Stimulated activated CD8-positive, alpha-beta memory T cell treated with anti-CD3 and anti-CD28 coated beads, Interleukin-7, amount 100 ng/mL, for 4 hours (primary cell): Measurements from ENCODE around the gene CHCHD6.

Source experiments
- DNase-seq, 2 donors: peaks; one replicate each; pipeline ENCODE4 v3.0.0-alpha.2; 2020; ENCODE audit warnings: low read depth in 2 of 2

Gene CHCHD6

GRCh38 chr3:126859415-126860246, 155.6 kb downstream of the CHCHD6 start:
- no peak for DNase-seq

DNA sequence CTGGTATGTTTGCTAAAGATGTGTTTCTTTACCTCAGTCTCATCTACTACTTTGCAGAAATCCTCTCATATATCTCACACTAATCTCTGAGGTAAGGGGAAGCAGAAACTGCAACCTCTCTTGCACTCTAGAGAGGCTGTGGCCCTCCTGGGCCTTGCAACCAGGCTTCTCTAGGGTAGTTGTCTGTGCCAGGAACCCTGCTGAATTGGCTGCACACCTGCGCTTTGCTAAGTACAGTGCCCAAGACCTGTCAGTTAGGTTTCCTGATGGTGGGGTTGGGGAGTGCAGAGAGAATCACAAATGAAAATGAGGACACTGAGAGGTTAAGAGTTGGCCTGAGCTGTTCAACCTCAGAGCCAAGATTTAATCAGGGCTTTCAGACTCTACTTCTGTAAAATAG, 161.7 kb downstream of the CHCHD6 start:
- no peak for DNase-seq

DNA sequence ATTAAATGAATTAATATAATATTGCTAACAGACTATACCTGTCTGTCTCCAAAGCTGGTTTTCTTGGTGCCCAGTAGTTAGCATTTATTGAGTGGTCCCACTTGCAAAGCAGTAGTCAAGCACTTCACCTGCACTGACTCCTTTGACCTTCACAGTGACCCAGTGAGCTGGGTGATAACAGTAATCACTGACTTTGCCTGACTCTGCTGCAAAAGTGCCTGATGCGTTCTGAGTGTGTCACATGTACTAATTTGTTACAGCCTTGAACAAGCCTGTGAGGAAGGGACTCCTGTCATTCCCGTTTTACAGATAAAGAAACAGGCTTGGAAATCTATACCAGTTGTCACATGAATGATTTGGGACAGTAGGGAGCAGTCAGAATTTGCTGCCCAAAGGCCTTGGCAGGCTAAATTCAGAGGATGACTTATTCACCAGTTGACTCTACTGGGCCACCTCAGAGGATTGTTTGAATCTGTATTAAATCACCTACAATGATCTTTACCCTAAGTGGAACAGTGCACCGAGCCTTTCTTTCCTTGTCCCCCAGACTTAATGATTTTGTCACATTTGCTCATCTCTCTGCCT, 162.2 kb downstream of the CHCHD6 start:
- DNase-seq, result no peak

DNA sequence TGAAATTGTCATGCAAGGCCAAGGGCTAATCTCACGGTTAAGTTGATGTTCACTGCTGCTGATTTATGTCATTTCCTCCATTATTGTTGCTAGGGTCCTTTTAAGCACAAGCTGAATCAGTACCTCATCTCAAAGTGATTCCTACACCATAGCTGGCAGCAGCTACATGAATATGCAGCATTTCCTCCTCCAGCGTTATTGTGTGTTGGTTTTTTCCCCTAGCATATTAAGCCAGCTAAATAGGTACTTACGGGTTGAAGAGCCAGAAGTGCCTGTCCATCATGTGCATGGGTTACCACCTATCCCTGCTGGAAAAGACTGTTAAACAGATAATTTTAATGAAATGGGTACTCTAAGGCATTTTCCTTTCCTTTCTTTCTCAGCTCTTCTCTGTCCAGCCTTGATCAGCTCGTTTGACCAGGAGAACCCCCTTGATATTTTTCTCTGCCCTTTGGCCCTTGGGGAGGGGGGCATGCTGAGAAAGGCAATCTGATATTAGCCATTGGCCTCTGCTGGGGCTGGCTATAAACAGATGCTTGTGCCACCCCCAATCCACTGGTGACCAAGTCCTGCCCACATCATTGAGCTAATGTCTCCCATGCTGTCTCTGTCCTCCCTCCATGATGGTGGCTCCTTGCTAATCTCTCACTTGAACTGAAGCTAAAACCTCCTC, 163.3 kb downstream of the CHCHD6 start:
- DNase-seq, result no peak

DNA sequence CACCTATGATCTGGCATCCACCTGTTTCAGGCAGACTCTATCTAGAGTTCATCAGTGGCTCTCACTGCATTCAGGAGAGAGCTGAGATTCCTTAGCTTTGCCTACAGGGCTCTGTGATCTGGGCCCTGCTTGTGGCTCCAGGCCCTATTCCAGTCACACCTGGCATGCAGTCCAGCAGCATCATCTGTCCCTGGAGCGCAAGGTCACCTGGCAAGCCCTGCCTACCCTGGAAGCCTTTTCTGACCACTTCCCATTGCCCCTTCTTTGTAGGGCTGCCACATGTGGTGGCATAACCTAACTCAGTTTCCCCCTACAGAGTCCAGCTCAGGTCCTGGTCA, 163.8 kb downstream of the CHCHD6 start:
- DNase-seq, result no peak

DNA sequence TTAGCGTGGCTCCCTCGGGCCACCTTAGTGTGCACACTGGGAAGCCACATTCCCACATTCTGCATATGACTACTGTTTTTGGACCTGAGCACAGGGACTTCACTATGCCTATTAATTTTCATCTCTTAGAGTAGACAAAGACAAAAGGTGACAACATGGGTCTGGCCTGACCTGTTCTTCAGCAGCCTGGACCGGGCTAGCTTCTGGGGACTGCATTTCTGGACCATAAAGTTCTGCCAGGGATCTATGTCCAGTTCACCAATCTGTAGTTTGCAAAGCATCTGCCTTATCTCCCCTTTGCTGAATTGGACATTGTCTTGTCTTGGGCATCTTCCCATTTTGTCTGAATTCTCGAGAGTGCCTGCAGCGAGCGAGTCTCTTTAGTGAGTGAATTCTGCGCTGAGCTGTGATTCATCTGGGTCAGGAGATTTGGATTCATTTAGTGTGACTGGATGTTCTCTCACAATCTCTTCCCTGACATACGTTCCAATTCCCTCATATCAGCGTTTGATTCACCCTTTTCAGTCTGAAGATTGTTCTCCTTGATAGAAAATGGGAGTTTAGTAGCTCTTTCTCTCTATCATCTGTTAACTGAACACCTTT, 166.7 kb downstream of the CHCHD6 start:
- DNase-seq, result no peak

- no peak for DNase-seq
These were observed 168.8 kb downstream of the CHCHD6 start for GRCh38 chr3:126872701-126873342.

DNA sequence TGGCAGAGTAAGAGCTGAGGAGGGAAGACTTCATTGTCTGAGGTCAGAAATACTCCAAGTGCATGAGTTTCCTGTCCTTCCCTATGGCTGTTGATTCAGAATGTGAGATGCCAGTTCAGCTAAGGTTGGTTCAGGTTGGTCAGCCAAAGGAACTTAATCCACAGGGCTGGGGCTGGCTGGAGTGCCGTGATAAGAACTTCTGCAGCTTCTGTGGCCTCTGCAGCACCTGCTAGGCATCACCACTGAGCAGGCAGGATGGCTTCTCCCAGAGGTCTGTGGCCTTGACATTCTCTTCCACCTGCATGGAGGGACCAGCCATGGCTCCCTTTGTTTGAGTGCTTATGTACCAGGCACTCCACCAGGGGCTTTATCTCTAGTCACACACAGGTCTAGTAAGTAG, 169.4 kb downstream of the CHCHD6 start:
- no peak for DNase-seq

- DNase-seq, result no peak
These were observed 174.6 kb downstream of the CHCHD6 start for GRCh38 chr3:126878664-126879063.

DNA sequence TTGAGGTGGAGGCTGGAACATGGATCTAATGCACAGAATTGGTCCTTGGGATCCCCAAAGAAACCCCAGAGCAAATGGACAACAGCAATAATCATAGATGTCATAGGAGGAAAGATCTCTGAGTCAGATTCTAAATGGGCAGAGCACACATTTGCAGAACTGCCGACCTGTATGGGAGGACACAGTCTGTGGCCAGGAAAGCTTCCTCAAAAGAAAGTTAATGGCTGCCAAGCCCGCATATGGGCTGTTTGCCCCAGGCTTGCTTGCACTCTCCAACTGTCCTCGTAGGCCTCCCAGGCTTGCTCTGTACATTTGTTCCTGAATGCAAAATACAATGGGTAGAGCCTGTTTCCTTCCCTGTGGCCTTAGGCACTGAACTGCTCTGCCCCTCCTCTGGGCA, 176.9 kb downstream of the CHCHD6 start:
- no peak for DNase-seq

DNA sequence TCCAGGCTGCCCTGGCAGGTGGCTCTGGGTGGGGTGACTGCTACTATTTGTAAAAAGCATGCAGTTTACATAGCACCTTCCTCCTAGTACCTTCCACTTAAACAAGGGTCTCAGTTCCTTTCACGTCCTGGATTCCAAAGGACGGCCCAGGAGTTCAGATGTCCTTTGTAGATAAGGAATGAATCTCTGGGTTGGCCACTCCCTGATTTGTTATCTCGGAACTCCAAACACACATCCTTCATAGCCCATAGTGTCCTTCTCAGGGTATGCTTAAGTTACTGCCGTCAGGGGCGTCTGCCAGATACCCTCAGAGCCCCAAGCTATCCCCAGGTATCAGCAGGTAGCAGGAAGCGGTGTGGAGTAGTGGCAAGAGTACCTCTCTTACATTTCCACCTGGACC, 177.8 kb downstream of the CHCHD6 start:
- no peak for DNase-seq

DNA sequence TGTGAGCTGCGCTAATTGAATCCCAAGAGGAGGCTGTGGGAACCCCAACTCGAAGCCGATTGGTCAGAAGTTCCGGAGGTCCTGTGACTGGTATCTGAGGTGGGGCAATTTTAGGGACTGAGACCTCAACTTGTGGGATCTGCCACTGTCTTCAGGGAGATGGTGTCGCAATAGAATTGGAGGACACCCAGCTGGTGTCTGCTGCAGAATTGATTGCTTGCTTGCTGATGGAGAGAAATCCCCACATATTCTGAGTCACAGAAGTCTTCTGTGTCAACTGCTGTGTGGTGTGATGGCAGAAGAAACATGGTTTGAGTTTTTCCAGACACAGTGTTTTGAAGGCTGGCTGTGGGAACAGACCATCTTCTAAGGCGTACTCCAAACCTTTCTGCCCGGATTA, 179.2 kb downstream of the CHCHD6 start:
- DNase-seq, result no peak

- no peak for DNase-seq
These were observed 181.4 kb downstream of the CHCHD6 start for GRCh38 chr3:126885425-126885824.

DNA sequence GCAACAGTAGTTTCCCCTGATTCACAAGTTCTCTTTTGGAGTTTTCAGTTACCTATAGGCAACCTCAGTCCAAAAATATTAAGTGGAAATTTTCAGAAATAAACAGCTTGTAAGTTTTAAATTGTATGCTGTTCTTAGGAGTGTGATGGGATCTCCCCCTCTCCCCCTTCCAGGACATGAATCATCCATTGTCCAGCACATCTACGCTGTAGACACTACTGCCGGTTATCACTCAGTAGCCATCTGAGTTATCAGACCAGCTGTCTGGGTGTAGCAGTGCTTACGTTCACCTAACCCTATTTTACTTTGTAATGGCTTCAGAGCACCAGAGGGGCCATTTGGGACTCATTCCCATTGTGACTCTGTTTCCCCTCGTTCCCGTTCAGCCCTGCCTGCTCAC, 182.2 kb downstream of the CHCHD6 start:
- DNase-seq, result no peak

DNA sequence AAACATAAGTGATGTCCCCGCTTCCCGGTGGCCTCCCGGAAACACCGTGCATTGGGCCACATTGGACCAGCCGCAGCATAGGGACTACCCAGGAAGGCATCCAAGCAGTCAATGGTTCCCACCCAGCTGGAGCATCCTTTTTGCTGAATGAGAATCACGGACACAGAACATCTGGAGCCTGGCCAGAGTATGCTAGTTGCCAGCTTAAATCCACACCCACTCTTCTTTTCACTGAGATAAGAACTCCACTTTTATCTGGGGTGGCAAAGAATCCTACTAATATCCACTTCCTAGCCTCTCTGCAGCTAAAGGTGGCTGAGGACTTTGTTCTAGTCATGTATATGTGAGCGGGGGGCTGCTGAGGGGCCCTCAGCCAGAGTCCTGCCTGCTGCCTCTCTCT, 183.6 kb downstream of the CHCHD6 start:
- DNase-seq, result no peak

GRCh38 chr3:126888186-126888760, 184.2 kb downstream of the CHCHD6 start:
- DNase-seq, result no peak

GRCh38 chr3:126889276-126890201, 185.5 kb downstream of the CHCHD6 start:
- no peak for DNase-seq

- DNase-seq, result no peak
These were observed 187.1 kb downstream of the CHCHD6 start for GRCh38 chr3:126891141-126891540.

- DNase-seq, result no peak
These were observed 187.8 kb downstream of the CHCHD6 start for GRCh38 chr3:126891791-126892190.

DNA sequence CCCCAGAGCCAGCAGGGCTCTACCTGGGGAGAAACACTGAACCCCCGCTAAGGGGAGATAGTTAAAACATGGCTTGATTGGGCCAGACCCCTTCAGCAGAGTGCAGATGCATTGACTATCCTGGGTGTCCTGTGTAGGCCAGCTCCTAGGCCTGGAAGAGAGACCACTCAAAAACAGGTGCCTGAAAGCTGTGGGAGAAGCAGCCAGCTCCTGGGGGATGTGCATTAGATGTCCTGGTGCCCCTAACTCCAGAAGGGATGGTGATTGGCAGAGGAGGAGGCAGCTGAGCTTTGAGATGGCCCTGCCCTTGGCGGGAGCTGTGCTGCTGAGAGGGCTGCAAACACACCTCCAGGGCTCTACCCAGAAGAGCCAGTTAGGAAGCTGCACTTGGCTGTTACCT, 189.6 kb downstream of the CHCHD6 start:
- DNase-seq, result no peak

DNA sequence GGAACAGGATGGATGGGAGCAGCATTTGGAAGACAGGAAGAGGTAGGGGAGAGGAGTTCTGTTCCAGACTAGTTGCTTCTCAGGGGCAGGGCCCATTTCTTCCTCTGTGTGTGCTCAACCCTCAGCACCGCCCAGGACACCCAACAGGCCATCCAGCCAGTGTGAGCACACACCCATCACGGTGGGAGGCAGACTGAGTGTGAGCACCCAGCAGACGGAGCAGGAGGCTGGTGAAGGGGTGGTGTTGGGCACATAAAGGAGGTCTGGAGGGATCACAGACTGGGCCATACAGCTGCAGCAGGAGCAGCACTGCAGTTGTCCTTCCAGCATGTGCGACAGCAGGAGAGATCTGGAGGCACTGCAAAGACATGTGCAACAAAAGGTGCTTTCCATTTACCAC, 190.4 kb downstream of the CHCHD6 start:
- no peak for DNase-seq
